ENCODE data around the gene HIBADH.
"Not testable (repeated sequence)": the region's sequence is repeated elsewhere in the genome, so short reads cannot be mapped to it uniquely, and the experiment has no call there.

Gene HIBADH

GRCh38 chr7:27593226-27593625 is 69.5 kb downstream of the HIBADH start:
- DNase-seq, result no peak

DNA sequence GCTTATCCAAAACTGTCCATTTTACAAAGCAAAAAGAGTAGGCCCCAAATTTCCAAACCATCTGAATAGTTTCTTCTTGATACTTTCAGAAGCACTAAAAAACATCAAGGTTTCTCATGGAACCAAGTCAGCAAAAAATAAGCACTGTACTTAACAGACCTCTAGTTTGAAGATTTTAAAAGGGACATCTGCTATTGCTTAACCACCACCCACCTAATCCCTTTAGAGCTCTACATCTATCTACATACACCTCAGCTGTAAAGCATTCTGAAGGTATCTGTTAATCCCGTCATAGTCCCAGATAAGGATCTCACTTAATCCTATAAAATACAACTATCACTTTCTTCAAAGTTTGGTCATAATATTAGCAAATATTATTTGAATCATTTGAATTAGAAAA is 72.3 kb downstream of the HIBADH start:
- DNase-seq, result no peak

GRCh38 chr7:27587429-27587828 is 75.3 kb downstream of the HIBADH start:
- DNase-seq, result no peak

DNA sequence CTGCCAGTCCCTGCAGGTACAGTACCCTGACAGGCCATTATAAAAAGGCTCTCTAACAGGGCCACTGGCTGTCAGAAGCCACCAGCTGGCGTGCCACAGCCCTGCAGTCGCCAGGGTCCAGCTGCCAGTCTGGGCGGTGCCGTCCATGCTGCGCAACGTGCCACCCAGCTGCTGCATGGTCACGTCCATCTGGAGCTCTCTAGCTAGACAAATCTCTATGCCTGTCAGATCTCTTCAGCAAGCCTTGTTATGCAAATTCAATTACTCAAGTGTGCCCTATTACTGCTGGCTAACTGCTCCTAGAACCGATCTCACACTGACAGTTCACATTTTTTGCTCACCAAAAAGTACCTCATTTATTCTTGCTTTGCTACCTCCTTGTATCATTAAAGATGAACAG is 75.9 kb downstream of the HIBADH start:
- DNase-seq, result no peak

DNA sequence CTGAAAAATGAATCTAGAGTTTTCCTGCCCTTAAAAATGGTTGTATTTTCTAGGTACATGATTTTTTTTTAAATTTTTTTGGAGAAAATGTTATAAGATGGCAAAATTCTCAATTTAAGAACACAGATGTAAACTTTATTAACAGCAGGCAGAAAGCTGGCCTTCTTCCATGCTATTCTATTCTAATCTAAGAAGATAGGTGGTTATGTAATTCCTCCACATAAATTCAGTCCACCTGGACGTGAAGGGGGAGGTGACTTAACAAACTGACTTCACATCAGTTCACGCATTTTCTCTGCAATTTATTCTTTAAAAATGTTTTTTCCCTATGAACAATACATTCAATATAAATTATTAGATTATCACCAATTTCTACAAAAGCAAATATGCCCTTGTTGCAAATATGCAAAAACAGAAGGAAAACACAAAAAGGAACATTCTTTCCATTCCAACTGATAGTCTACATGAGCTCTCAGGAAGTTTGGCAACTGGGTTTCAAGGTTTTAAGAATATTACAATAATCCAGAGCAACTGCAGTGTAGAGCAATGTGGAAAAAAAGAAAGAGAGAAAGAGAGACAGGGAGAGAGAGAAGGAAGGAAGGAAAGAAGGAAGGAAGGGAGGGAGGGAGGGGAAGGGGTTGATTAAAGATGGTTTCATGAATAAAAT is 76.8 kb downstream of the HIBADH start:
- DNase-seq, result no peak

DNA sequence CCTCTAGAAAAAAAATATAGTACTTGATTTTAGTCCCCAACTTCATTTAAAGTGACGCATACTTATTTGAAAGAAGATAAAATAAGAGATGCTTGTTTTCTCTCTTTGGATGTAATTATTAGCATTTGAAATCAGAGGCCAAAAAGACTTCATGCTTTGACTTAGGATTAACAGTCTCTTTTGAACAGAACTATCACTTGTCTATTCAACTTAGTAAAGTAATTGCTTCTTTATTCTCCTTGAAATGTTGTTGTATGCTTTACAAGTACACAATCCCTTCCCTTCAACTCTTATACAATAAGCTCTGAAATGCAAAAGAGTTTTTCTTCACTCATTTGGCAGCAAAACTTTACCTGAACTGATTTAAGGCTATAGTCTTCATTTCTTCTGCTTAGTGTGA is 80.8 kb downstream of the HIBADH start:
- no peak for DNase-seq

DNA sequence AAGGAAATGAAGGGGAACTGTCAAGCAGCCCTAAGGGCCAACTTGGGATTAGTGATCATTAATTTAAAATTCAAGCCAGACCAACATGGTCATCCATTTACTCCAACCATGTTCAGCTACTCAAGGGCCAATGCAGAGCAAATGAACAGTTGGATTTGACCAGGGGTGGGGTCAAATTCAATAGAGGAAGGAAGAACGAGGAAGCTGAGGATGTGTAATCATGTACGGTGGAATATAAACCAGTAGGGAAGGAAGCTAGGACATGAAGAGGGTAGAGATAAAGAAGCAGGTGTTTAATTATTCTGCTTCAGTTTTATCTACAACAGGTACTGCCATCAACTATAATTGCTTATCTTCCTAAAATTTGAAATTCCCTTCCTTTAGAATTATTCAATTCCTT is 81.6 kb downstream of the HIBADH start:
- no peak for DNase-seq

DNA sequence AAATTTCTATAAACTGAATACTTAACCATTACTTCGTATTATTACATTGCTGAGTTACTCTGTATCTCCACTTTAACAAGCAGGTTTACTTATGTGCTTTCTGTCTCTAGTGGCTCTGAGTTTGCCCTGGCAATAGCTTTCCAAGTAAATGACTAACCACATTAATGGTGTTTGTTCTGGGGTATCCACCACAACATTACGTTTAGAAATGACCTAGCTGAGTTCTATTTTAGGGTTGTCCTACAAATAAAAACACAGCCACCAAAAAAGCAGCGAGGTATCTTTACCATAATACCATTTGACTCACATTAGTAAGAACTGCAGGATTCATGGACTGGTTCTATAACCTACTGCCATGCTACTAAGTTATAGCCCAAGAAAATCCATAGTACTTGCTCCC is 83.1 kb downstream of the HIBADH start:
- no peak for DNase-seq

DNA sequence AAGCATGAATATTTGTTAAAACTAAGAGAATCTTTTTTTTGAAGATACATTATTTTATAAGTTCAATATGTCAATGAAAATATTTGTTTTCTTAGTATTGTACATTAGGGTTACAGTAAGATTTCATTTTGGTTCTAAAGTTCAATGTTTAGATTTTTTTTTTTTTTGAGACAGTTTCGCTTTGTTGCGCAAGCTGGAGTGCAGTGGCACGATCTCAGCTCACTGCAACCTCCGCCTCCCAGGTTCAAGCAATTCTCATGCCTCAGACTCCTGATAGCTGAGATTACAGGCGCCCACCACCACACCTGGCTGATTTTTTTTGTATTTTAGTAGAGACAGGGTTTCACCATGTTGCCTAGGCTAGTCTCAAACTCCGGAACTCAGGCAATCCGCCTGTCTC is 84.5 kb downstream of the HIBADH start:
- DNase-seq, result not testable (repeated sequence)

DNA sequence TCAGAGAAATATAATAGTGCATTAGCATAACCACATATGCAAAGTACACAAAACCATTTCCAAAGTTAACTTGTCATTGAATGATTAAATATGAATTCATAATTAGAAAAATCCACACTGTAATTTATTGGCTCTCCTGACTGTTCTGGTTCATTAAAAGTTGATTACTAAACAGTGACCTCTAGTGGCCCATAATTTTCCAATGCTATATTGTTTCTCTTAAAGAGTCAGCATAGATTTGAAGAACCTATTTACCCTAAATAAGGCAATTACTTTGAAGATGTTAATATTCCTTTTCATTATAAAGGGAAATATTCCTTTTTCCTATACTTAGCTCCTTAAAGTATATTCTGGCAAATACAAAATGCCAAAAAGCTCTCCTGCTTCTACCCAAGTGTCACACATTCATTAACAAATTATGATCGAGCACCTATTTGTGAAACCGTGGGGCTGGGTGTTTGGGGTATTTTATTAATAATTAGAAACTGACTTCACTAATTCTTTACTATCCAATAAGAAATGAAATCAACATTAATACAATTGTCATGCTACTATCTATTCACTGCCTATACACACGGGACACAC is 86.2 kb downstream of the HIBADH start:
- no peak for DNase-seq

- no peak for DNase-seq
These were observed 87.1 kb downstream of the HIBADH start for GRCh38 chr7:27575613-27576012.

DNA sequence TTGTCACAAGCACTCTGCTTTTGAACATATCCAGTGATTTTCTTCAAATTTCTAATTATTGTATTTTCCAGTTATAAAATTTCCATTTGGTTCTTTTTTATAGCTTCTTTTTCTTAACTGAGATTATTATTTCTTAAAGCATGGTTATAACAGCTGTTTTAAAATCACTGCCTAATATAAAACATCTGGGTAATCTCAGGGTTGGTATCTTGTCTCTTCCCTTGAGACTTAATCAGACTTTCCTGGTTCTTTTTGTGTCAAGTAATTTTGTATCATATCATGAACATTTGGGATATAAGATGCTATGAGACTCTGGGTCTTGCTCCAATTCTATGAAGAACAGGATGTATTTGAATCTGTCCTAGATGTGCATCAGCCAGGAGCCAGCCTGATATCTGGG is 93.6 kb downstream of the HIBADH start:
- DNase-seq, result no peak

- DNase-seq, result no peak
These were observed 95.4 kb downstream of the HIBADH start for GRCh38 chr7:27567266-27567665.

- no peak for DNase-seq
These were observed 97.7 kb downstream of the HIBADH start for GRCh38 chr7:27564881-27565482.

GRCh38 chr7:27560706-27561235 is 101.9 kb downstream of the HIBADH start:
- no peak for DNase-seq

DNA sequence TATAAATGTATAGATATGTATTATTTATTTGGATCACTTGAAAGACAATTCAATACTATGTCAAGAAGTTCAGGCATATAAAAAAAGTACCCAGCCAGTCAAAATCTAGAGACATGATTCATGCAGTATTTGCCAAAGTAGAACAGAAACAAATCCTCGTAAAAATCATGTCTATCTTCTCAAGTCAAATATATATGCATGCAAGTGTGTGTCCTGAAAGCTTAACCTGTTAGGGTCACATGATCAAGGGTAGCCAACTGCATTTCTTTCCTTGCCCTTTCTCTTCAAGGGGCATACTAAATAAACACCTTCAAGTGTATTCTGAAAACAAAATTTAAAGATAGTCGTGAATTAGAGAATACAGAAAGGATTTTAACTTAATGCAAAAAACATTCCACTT is 107.0 kb downstream of the HIBADH start:
- DNase-seq, result no peak

- no peak for DNase-seq
These were observed 107.9 kb downstream of the HIBADH start for GRCh38 chr7:27554826-27555225.

DNA sequence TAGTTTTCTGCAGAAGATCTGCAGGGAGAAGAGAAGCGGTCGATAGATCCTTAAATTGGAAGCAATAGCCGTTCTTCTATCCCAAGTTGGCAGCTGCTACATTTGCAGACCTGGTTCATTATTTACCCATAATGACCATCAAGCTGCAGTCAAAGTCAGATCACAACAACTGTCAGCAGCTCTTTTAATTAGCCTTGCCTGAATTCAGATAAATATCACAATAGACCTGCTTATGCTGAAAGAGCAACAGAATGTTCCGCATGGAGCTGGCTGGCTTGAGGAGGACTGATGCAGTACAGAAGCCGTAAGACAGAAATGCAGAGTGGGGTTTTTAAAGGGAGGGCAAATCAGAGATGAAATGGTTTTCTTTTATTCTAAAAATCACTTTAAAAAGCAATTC is 109.4 kb downstream of the HIBADH start:
- DNase-seq, result no peak

GRCh38 chr7:27551803-27552400 is 110.8 kb downstream of the HIBADH start:
- no peak for DNase-seq

GRCh38 chr7:27549606-27550005 is 113.1 kb downstream of the HIBADH start:
- no peak for DNase-seq

DNA sequence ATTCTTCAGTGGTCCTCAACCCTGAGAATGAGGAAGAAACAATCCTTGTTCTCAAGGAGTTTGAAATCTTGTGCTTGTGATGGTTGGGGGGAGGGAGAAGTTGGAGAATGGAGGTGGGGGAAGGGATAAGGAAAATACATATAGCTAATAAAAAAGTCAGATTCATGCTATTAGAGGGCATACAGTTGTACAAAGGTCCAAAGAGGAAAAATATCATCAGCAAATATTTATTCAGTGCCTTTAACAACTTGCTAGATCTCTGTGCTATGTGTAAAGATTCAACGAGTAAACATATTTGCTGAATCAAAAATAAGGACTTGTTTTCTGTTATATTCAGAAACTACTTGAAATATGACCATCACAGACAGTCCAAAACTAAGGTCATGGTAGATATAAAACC is 114.4 kb downstream of the HIBADH start:
- DNase-seq, result no peak

- no peak for DNase-seq
These were observed 115.3 kb downstream of the HIBADH start for GRCh38 chr7:27547401-27547800.

DNA sequence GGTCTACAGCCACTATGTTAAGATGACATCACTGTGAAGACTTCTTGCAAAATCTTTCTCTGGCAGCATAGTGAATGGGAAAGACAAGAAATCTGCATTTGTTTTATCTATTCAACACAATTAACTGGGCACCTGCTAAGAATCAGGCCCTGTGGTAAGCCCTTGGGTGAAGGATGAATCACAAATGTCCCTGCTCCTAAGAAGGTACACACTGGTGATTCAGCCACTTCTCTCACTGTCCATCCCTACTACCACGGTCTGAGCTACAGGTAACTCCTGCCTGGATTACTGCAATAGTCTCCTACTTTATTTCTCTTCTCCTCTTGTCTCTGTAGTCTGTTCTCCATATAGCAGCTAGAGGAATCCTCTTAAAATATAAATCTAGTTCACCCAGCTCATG is 116.1 kb downstream of the HIBADH start:
- DNase-seq, result no peak

- no peak for DNase-seq
These were observed 126.9 kb downstream of the HIBADH start for GRCh38 chr7:27535795-27536194.

All from NCI-H2227 treated with DMSO at 0.1 percent for 48 hours (cell line).